Mammary epithelial cell (primary cell): ENCODE results near the gene SLMAP.

ENCODE experiments used
- CTCF ChIP-seq, 2 donors: IDR thresholded peaks in 1 of 2; conservative IDR thresholded peaks in 1 of 2; 2 replicates each; pipeline ENCODE4 v1.5.1; 2011 to 2012; ENCODE audit warnings: inconsistent platforms in 2 of 2, low read length in 2 of 2, mild to moderate bottlenecking in 2 of 2, control low read depth in 1 of 2, low read depth in 1 of 2; ENCODE audit not compliant: insufficient read depth in 1 of 2; ENCODE audit errors: extremely low read depth in 1 of 2
- EZH2 ChIP-seq: IDR thresholded peaks from 2 replicates; pipeline ENCODE4 v1.6.1; 2012; ENCODE audit warnings: low read length, inconsistent platforms, borderline replicate concordance

GRCh38 chr3:57738391-57738790 is 17.7 kb upstream of the SLMAP start:
- TF ChIP-seq CTCF (conservative IDR thresholded peaks at IDR 0.05 in 1 of 2, IDR thresholded peaks at IDR 0.05 in 1 of 2; ENCODE audit: extremely low read depth in 1 of 2, insufficient read depth in 1 of 2, low read depth in 1 of 2, low read length in 2 of 2), result no peak
- no peak for TF ChIP-seq EZH2
